RWPE2 (cell line): ENCODE data around the gene MRGPRD.

Source experiments
- ATAC-seq: fragments of 200-7000 bp; cut with Tn5 transposase; 3 replicates; pipeline ENCODE4 v1.9.1; 2021; ENCODE audit warnings: low read depth
- DNase-seq: peaks from one replicate; pipeline ENCODE4 v3.0.0-alpha.2; 2020; ENCODE audit warnings: low spot score
- H3K27ac ChIP-seq: fragments of 450-650 bp; 2 replicates; pipeline ENCODE4 v1.5.1; 2017; ENCODE audit warnings: mild to moderate bottlenecking; ENCODE audit not compliant: poor library complexity, severe bottlenecking
- H3K27me3 ChIP-seq: fragments of 250-450 bp; sonication (Bioruptor Pico); 2 replicates; pipeline ENCODE4 v1.5.1; 2021; ENCODE audit warnings: mild to moderate bottlenecking, moderate library complexity; ENCODE audit not compliant: insufficient read depth, poor library complexity, severe bottlenecking
- H3K36me3 ChIP-seq: fragments of 250-450 bp; sonication (Bioruptor Pico); 2 replicates; pipeline ENCODE4 v1.5.1; 2020; ENCODE audit warnings: low read depth, mild to moderate bottlenecking, moderate library complexity
- H3K4me1 ChIP-seq: fragments of 250-450 bp; sonication (Bioruptor Pico); 2 replicates; pipeline ENCODE4 v1.5.1; 2021; ENCODE audit warnings: mild to moderate bottlenecking, moderate library complexity; ENCODE audit not compliant: insufficient read depth, poor library complexity, severe bottlenecking
- H3K4me3 ChIP-seq: fragments of 250-450 bp; sonication (Bioruptor Pico); 2 replicates; pipeline ENCODE4 v1.5.1; 2021; ENCODE audit warnings: mild to moderate bottlenecking, moderate library complexity; ENCODE audit not compliant: severe bottlenecking
- H3K9me3 ChIP-seq: fragments of 250-450 bp; sonication (Bioruptor Pico); 2 replicates; pipeline ENCODE4 v1.5.1; 2021; ENCODE audit warnings: mild to moderate bottlenecking, moderate library complexity; ENCODE audit not compliant: severe bottlenecking
- TF ChIP-seq, protein P1 (sequence below): fragments of 450-650 bp; IDR thresholded peaks from one replicate; pipeline ENCODE4 v1.5.1; 2017; ENCODE audit warnings: mild to moderate bottlenecking, moderate library complexity; ENCODE audit not compliant: poor library complexity, severe bottlenecking

The MRGPRD gene

DNA sequence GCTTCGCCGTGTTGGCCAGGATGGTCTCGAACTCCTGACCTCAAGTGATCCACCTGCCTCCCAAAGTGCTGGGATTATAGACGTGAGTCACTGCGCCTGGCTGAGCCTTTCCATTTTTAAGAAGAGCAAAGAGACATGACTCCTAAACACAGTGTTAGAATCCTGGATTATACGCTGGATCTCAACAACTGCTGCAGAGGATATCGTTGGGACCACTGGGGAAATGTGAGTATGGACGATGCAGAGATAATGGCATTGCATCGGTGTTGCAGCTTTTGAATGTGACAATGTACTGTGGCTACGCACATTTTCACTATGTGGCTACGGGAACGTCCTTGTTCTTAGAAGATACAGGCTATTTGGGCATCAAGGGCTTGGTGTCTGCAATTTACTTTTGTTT lies 26.0 kb upstream of the MRGPRD start:
- no peak overlapping the region for H3K4me3 ChIP-seq
- DNase-seq = peak; percentile 12
- TF ChIP-seq, protein P1, sequence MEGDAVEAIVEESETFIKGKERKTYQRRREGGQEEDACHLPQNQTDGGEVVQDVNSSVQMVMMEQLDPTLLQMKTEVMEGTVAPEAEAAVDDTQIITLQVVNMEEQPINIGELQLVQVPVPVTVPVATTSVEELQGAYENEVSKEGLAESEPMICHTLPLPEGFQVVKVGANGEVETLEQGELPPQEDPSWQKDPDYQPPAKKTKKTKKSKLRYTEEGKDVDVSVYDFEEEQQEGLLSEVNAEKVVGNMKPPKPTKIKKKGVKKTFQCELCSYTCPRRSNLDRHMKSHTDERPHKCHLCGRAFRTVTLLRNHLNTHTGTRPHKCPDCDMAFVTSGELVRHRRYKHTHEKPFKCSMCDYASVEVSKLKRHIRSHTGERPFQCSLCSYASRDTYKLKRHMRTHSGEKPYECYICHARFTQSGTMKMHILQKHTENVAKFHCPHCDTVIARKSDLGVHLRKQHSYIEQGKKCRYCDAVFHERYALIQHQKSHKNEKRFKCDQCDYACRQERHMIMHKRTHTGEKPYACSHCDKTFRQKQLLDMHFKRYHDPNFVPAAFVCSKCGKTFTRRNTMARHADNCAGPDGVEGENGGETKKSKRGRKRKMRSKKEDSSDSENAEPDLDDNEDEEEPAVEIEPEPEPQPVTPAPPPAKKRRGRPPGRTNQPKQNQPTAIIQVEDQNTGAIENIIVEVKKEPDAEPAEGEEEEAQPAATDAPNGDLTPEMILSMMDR = no peak
- H3K9me3 ChIP-seq = no peaks in the 10 kb centered on the region
- H3K4me1 ChIP-seq = peaks cover 29% of the 10 kb centered on the region
- H3K27ac ChIP-seq = no peak overlapping the region
- no peaks in the 10 kb centered on the region for H3K27me3 ChIP-seq
- no peak for ATAC-seq
- no peaks in the 10 kb centered on the region for H3K36me3 ChIP-seq

DNA sequence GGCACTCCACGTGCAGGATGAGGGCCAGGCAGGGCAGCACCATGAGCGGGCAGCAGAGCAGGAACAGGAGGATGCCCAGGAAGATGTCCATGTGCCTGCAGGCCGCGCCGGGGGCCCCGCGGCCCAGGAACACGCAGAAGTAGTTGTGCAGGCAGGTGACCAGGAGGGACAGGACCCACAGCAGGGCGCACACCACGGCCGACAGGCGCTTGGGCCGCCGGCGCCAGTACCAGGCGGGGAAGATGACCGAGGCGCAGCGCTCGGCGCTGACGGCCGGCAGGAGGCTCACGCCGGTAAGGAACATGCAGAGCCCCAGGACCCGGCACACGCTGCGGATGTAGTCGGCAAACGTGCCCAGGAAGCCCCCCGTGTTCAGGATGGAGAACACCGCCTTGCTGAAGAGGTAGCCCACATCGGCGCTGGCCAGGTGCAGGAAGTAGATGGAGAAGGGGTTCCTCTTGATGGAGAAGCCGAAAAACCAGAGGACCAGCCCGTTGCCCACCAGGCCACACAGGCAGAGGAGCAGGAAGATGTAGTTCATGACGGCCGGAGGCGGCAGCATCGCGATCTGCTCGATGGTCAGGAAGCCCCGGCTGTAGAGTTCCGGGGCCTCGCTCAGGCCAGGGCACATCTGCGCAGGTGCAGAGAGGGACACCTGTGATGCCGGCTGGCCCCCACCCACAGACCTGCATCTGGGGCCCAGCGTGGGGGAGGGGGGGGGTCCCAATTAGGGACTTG lies 25.0 kb upstream of the MRGPRD start:
- no peak for ATAC-seq
- peak; percentile 58 for DNase-seq
- H3K27ac ChIP-seq = no peak overlapping the region
- H3K27me3 ChIP-seq = no peaks in the 10 kb centered on the region
- H3K9me3 ChIP-seq = no peaks in the 10 kb centered on the region
- no peaks in the 10 kb centered on the region for H3K36me3 ChIP-seq
- TF ChIP-seq, protein P1 = no peak
- H3K4me1 ChIP-seq = peaks cover 26% of the 10 kb centered on the region
- no peak overlapping the region for H3K4me3 ChIP-seq

DNA sequence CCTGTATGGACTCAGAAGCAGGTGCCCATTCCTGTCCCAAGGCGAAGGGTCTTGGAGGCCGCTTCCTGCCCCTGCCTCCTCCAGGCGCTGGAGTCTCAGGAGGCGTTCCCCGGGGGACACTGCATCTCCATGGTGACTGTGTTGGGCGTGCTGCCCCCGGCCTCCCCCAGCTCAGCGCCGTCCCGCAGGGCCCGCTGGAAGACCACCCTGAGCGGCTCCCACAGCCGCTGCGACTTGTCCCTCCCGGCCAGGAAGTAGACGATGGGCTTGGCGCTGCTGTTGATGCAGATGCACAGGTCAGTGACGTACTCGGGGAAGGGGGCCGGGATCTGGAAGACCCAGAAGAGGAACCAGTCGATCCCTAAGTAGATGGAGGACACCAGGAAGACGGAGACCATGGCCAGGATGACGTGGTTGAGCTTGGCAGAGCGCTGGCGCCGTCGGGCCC lies 24.4 kb upstream of the MRGPRD start:
- TF ChIP-seq, protein P1 = no peak
- no peak overlapping the region for H3K27ac ChIP-seq
- DNase-seq (peak; percentile 54), ATAC-seq (no peak)
- H3K9me3 ChIP-seq = no peaks in the 10 kb centered on the region
- no peaks in the 10 kb centered on the region for H3K36me3 ChIP-seq
- no peak overlapping the region for H3K4me3 ChIP-seq
- no peaks in the 10 kb centered on the region for H3K27me3 ChIP-seq
- H3K4me1 ChIP-seq = peaks cover 21% of the 10 kb centered on the region

DNA sequence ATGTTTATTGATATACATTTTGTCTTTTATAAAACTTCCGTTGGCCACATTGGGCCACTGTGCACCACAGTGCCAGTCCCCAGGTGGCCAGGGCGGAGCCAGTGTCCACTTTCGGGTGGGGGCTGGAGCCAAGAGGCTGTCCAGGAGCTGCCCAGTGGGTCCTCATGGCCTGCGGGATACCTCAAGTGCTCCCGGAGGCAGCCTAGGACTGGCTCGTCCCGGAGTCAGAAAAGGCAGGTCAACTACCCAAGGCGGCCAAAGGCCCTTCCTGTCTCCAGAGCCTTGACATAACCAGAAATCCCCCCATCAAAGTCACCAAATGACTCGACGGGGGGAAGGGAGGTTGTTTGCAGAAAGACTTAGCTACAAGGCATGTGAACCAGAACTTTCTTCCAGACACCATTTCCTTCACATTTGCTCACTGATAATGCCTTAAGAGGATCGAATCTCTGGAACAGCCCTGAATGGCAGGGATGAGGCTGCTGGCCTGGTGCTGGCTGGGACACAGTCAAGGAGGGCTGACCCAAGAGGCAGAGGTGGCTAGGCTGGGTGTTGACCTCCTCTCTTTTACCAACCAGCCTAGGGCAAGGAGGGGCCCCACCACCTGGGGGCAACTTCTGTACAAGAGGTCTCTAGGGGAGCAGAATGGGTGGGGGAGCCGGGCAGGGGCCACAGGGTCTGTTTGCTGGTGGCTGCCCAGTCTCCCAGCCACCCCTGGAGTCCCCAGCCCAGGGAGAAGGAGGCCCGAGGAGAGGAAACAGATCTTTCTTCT lies 23.8 kb upstream of the MRGPRD start:
- no peaks in the 10 kb centered on the region for H3K36me3 ChIP-seq
- no peak overlapping the region for H3K4me3 ChIP-seq
- TF ChIP-seq, protein P1 = no peak
- ATAC-seq (no peak), DNase-seq (peak; percentile 39)
- H3K4me1 ChIP-seq = peaks cover 15% of the 10 kb centered on the region
- no peaks in the 10 kb centered on the region for H3K27me3 ChIP-seq
- no peaks in the 10 kb centered on the region for H3K9me3 ChIP-seq
- H3K27ac ChIP-seq = no peak overlapping the region
